SU-DHL-6 (cell line): ENCODE data around the gene EDIL3.
A peak's percentile ranks its signal among the peaks of the same experiment; 100 is the strongest.

Source experiments
- H2AFZ ChIP-seq: fragments of 200-600 bp; sonication (generic); 2 replicates; pipeline ENCODE4 v1.6.1; 2014; ENCODE audit warnings: low read depth, mild to moderate bottlenecking, moderate library complexity, mixed read lengths, antibody characterized with exemption, low read length; ENCODE audit not compliant: severe bottlenecking
- H3F3A ChIP-seq: fragments of 200-600 bp; shearing (Covaris generic); 2 replicates; pipeline ENCODE4 v1.6.0; 2016; ENCODE audit warnings: antibody characterized with exemption, mild to moderate bottlenecking; ENCODE audit not compliant: insufficient read depth
- H3K27ac ChIP-seq: fragments of 200-600 bp; sonication (generic); 2 replicates; pipeline ENCODE4 v1.5.1; 2016; ENCODE audit warnings: low read depth, mild to moderate bottlenecking, low read length, moderate library complexity, mixed read lengths
- H3K27me3 ChIP-seq: fragments of 200-600 bp; sonication (generic), shearing (Covaris generic); 2 replicates; pipeline ENCODE4 v1.6.0; 2014; ENCODE audit warnings: mild to moderate bottlenecking, low read length
- H3K36me3 ChIP-seq: fragments of 200-600 bp; sonication (generic); 2 replicates; pipeline ENCODE4 v1.6.1; 2014; ENCODE audit warnings: mild to moderate bottlenecking, low read length, mixed read lengths
- H3K4me2 ChIP-seq: fragments of 300-600, 200-600 bp; shearing (Covaris generic), sonication (generic); 2 replicates; pipeline ENCODE4 v1.6.0; 2014; ENCODE audit warnings: low read length, low read depth, mild to moderate bottlenecking; ENCODE audit not compliant: poor library complexity, severe bottlenecking
- H3K4me3 ChIP-seq: fragments of 200-600 bp; sonication (generic); 2 replicates; pipeline ENCODE4 v1.5.1; 2014; ENCODE audit warnings: antibody characterized with exemption, low read length, mild to moderate bottlenecking, mixed read lengths; ENCODE audit not compliant: insufficient read depth, poor library complexity, severe bottlenecking
- H3K79me2 ChIP-seq: fragments of 200-600 bp; sonication (generic); 2 replicates; pipeline ENCODE4 v1.6.1; 2014; ENCODE audit warnings: mild to moderate bottlenecking, low read length, moderate library complexity; ENCODE audit not compliant: insufficient read depth
- H3K9ac ChIP-seq: fragments of 200-600 bp; sonication (generic); 2 replicates; pipeline ENCODE4 v1.7.0; 2014; ENCODE audit warnings: mild to moderate bottlenecking, low read length
- H3K9me2 ChIP-seq: fragments of 200-600 bp; sonication (generic); replicated peaks from 2 replicates; pipeline ENCODE4 v1.6.1; 2014; ENCODE audit warnings: low read length; ENCODE audit not compliant: insufficient read depth
- H3K9me3 ChIP-seq: fragments of 200-600 bp; sonication (generic); 2 replicates; pipeline ENCODE4 v1.6.1; 2014; ENCODE audit warnings: low read length, mixed read lengths; ENCODE audit not compliant: insufficient read depth
- H4K20me1 ChIP-seq: fragments of 200-600 bp; sonication (generic); 2 replicates; pipeline ENCODE4 v1.6.1; 2014; ENCODE audit warnings: low read depth, mild to moderate bottlenecking, antibody characterized with exemption, low read length, moderate library complexity, mixed read lengths
- CTCF ChIP-seq: fragments of 200-600 bp; sonication (generic); IDR thresholded peaks from one replicate; pipeline ENCODE4 v1.5.1; 2017; ENCODE audit warnings: antibody characterized with exemption, mild to moderate bottlenecking, low read length, moderate library complexity; ENCODE audit not compliant: insufficient read depth, poor library complexity, severe bottlenecking
- EZH2phosphoT487 ChIP-seq: fragments of 200-600 bp; sonication (generic), shearing (Covaris generic); conservative IDR thresholded peaks from 2 replicates; pipeline ENCODE4 v1.6.1; 2018; ENCODE audit warnings: mild to moderate bottlenecking, antibody characterized with exemption, low read length, moderate library complexity, mixed read lengths

The EDIL3 gene

GRCh38 chr5:83927140-83927733, 457.4 kb downstream of the EDIL3 start:
- no peaks in the 10 kb centered on the region for H3F3A ChIP-seq
- H3K9me2 ChIP-seq = no peaks in the 10 kb centered on the region
- no peaks in the 10 kb centered on the region for H3K79me2 ChIP-seq
- H2AFZ ChIP-seq = no peak overlapping the region
- H3K36me3 ChIP-seq = no peaks in the 10 kb centered on the region
- H4K20me1 ChIP-seq = no peaks in the 10 kb centered on the region
- no peaks in the 10 kb centered on the region for H3K9me3 ChIP-seq
- TF ChIP-seq CTCF (peak; percentile 91), EZH2phosphoT487 (no peak)
- no peak overlapping the region for H3K27ac ChIP-seq
- H3K4me3 ChIP-seq = no peak overlapping the region
- no peak overlapping the region for H3K4me2 ChIP-seq
- no peak overlapping the region for H3K9ac ChIP-seq
- no peaks in the 10 kb centered on the region for H3K27me3 ChIP-seq

DNA sequence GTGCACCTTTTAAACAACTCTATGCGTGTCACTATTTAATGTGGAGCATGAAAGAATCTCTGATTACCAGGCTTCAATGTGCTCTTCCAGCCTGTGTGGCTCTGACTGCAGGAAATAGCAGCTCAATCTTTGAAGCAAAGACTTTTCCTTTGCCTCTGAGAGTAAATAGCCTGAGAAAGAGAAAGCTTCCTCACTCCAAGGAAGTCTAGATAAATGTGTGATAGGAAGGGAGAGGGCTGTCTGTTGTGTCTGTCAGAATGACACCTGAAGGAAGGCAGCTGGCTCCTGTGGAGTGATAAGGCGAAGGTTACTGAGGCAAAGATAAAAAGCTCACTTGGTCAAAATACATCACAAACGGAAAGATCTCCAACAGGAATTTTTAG, 458.7 kb downstream of the EDIL3 start:
- no peaks in the 10 kb centered on the region for H3K9me2 ChIP-seq
- no peak overlapping the region for H3K27ac ChIP-seq
- H3K9ac ChIP-seq = no peak overlapping the region
- no peaks in the 10 kb centered on the region for H4K20me1 ChIP-seq
- H3F3A ChIP-seq = no peaks in the 10 kb centered on the region
- no peaks in the 10 kb centered on the region for H3K27me3 ChIP-seq
- no peaks in the 10 kb centered on the region for H3K9me3 ChIP-seq
- H3K4me3 ChIP-seq = no peak overlapping the region
- TF ChIP-seq EZH2phosphoT487 (no peak), CTCF (no peak)
- H3K4me2 ChIP-seq = no peak overlapping the region
- H2AFZ ChIP-seq = no peak overlapping the region
- H3K79me2 ChIP-seq = no peaks in the 10 kb centered on the region
- H3K36me3 ChIP-seq = no peaks in the 10 kb centered on the region

DNA sequence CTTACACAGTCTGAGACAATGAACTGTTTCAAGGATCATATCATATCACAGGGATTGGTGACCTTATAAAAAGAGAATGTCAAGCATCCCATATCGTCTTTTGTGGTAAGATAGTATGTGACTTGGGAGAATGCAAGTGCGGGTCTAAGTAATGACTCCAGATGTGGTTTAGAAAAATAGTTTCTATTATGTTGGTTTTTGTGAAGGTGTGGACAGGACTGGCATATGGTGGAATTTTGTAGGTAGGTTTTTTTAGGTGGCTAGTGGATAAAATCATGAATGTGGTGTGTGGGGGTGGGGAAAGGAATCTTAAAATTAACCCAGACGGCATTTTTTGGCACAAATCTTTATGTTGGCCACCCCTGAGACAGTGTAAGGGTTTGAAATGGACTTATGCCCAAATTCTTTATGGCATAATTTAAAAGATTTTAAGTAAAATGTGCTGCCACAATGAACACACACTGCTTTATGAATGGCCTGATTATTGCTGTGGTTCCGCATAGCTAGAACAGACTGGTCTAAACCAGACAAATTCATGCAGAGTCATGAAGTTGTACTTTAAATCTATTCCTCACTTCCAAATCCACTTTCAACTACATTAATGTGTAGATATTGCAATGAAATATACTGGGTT, 459.2 kb downstream of the EDIL3 start:
- no peaks in the 10 kb centered on the region for H3K36me3 ChIP-seq
- H3K4me3 ChIP-seq = no peak overlapping the region
- no peaks in the 10 kb centered on the region for H3K79me2 ChIP-seq
- no peaks in the 10 kb centered on the region for H4K20me1 ChIP-seq
- no peaks in the 10 kb centered on the region for H3F3A ChIP-seq
- no peaks in the 10 kb centered on the region for H3K9me3 ChIP-seq
- H3K27ac ChIP-seq = no peak overlapping the region
- H3K9me2 ChIP-seq = no peaks in the 10 kb centered on the region
- no peaks in the 10 kb centered on the region for H3K27me3 ChIP-seq
- TF ChIP-seq CTCF (no peak), EZH2phosphoT487 (no peak)
- H3K9ac ChIP-seq = no peak overlapping the region
- no peak overlapping the region for H3K4me2 ChIP-seq
- no peak overlapping the region for H2AFZ ChIP-seq
